ENCODE measurements around the gene HSPA1A. TPM values are rescaled to one million over a fixed set of nuclear protein-coding genes. Genes with fewer than 3 reads are reported as not detected.
A peak's percentile ranks its signal among the peaks of the same experiment; 100 is the strongest.

The HSPA1A gene
- total RNA-seq, 1 experiment from 2014 or later = 51.2 TPM

GRCh38 chr6:31794866-31795615 is 20.3 kb upstream of the HSPA1A start:
- peak overlapping the region; percentile 72; the same call in 1 of the 2 replicates for H3K14ac ChIP-seq (ENCODE audit: insufficient read depth, low read length)
- H3K9me3 ChIP-seq (ENCODE audit: control insufficient read depth, low read depth, low read length) = no peaks in the 10 kb centered on the region
- peaks cover 3% of the 10 kb centered on the region for H3K23me2 ChIP-seq (ENCODE audit: insufficient read length, low read depth, low read length, poor library complexity, severe bottlenecking)
- no peak overlapping the region for H2AFZ ChIP-seq (ENCODE audit: low read length)
- no peak overlapping the region for H2BK5ac ChIP-seq (ENCODE audit: insufficient read length, low read length)
- peak overlapping the region; percentile 98 for H3K4me3 Mint-ChIP-seq
- H3K36me3 Mint-ChIP-seq (ENCODE audit: insufficient read depth in 1 of 3, low read depth in 3 of 3) = peaks cover 14 to 57% (median 46%) of the 10 kb centered on the region in 3 experiments
- no peaks in the 10 kb centered on the region for H3K79me1 ChIP-seq (ENCODE audit: insufficient read depth, low read depth, low read length, poor library complexity, severe bottlenecking)
- H2BK120ac ChIP-seq (ENCODE audit: low read depth, low read length, poor library complexity, severe bottlenecking) = no peak overlapping the region
- no peak overlapping the region for H4K5ac ChIP-seq (ENCODE audit: insufficient read length, low read depth, low read length)
- no peak for DNase-seq
- no peak overlapping the region for H2AK5ac ChIP-seq (ENCODE audit: insufficient read length, low read length)
- H2BK20ac ChIP-seq (ENCODE audit: low read depth, low read length, poor library complexity, severe bottlenecking) = no peak overlapping the region
- H3K56ac ChIP-seq (ENCODE audit: insufficient read length, low read depth, low read length) = no peak overlapping the region
- no peak for TF ChIP-seq CTCF (conservative IDR thresholded peaks at IDR 0.05)
- H4K8ac ChIP-seq (replicated peaks; ENCODE audit: insufficient read length, low read depth, low read length) = no peak overlapping the region
- peak overlapping the region; percentile 77 for H3K4me2 ChIP-seq (ENCODE audit: insufficient read depth, insufficient read length, low read length)
- H3K27ac Mint-ChIP-seq = peak overlapping the region; percentile 97 to 98 (median 98)
- H4K20me1 ChIP-seq (ENCODE audit: control insufficient read depth, insufficient read depth, insufficient read length) = no peaks in the 10 kb centered on the region
- H2BK15ac ChIP-seq (ENCODE audit: low read depth, low read length) = no peak overlapping the region
- H3K4me1 ChIP-seq (ENCODE audit: insufficient read depth, low read length) = no peaks in the 10 kb centered on the region
- peak overlapping the region; percentile 72 for H3K9ac ChIP-seq (ENCODE audit: extremely low read depth, insufficient read length, low read length)
- H3K9me3 Mint-ChIP-seq = no peaks in the 10 kb centered on the region
- H3K18ac ChIP-seq (ENCODE audit: insufficient read length, low read depth, low read length) = peak overlapping the region; percentile 68
- WGBS (ENCODE audit: extremely low coverage, insufficient read length, low lambda C conversion rate) = no CpG with 5 or more reads among the region's 44 CpGs
- no peaks in the 10 kb centered on the region for H3K27me3 Mint-ChIP-seq (ENCODE audit: low read depth)
- H3K4me1 Mint-ChIP-seq = peaks cover 10% of the 10 kb centered on the region in 2 experiments
- H3K79me2 ChIP-seq (ENCODE audit: insufficient read depth, low read length) = peaks cover 2% of the 10 kb centered on the region; the same call in 1 of the 2 replicates
- H2BK12ac ChIP-seq (ENCODE audit: insufficient read length, low read depth, low read length) = no peak overlapping the region
- H3K4ac ChIP-seq (ENCODE audit: low read depth, low read length) = no peak overlapping the region
- H3K23ac ChIP-seq (ENCODE audit: insufficient read length, low read depth, low read length) = no peak overlapping the region
- H3K27ac ChIP-seq (ENCODE audit: insufficient read length, low read depth, low read length) = no peak overlapping the region
- no peak overlapping the region for H3T11ph ChIP-seq (ENCODE audit: low read length)
- H3K27me3 ChIP-seq (ENCODE audit: insufficient read depth, low read length) = no peaks in the 10 kb centered on the region
- no peak overlapping the region for H4K91ac ChIP-seq (ENCODE audit: insufficient read length, low read depth, low read length)
